NK-92 (cell line): ENCODE measurements around the gene GAR1.
A peak's percentile ranks its signal among the peaks of the same experiment; 100 is the strongest.
"Not testable (repeated sequence)": the region's sequence is repeated elsewhere in the genome, so short reads cannot be mapped to it uniquely, and the experiment has no call there.

Experiments used
- DNase-seq: peaks from one replicate; lab custom pipeline; 2025; ENCODE audit not compliant: unreplicated experiment; lab: John Stamatoyannopoulos, UW

The GAR1 gene

GRCh38 chr4:109815151-109816081 lies at the start of gene GAR1:
Gene GAR1, plus strand, starts transcription at chr4:109815762. Its CDS starts 403 bp downstream, at chr4:109816165.
- DNase-seq: peak; percentile 35

- DNase-seq: not testable (repeated sequence)
These were observed 33.5 kb upstream of the GAR1 start for GRCh38 chr4:109782092-109782491.

GRCh38 chr4:109786846-109787245 lies 28.7 kb upstream of the GAR1 start:
- DNase-seq: no peak

GRCh38 chr4:109787807-109788206 lies 27.8 kb upstream of the GAR1 start:
- no peak for DNase-seq

- DNase-seq: no peak
These were observed 20.5 kb upstream of the GAR1 start for GRCh38 chr4:109795059-109795458.

- no peak for DNase-seq
These were observed 16.7 kb upstream of the GAR1 start for GRCh38 chr4:109798866-109799265.

- no peak for DNase-seq
These were observed 14.3 kb upstream of the GAR1 start for GRCh38 chr4:109801099-109801789.

- no peak for DNase-seq
These were observed 13.7 kb upstream of the GAR1 start, which contains the start of gene CFI for GRCh38 chr4:109801895-109802319. Gene CFI, minus strand, starts transcription at chr4:109801999. Its CDS starts 28 bp downstream, at chr4:109801971.

GRCh38 chr4:109803924-109804571 lies 11.5 kb upstream of the GAR1 start:
- no peak for DNase-seq

- DNase-seq: no peak
These were observed 5.9 kb upstream of the GAR1 start for GRCh38 chr4:109809655-109810054.

GRCh38 chr4:109810552-109811387 lies 4.8 kb upstream of the GAR1 start:
- no peak for DNase-seq

GRCh38 chr4:109811707-109812106 lies 3.9 kb upstream of the GAR1 start:
- DNase-seq: no peak

- DNase-seq: no peak
These were observed 500 bp downstream of the GAR1 start for GRCh38 chr4:109816082-109816442.

- DNase-seq: no peak
These were observed 1.3 kb downstream of the GAR1 start for GRCh38 chr4:109816894-109817293.

GRCh38 chr4:109818268-109818667 lies 2.7 kb downstream of the GAR1 start:
- no peak for DNase-seq

- no peak for DNase-seq
These were observed 5.0 kb downstream of the GAR1 start for GRCh38 chr4:109820563-109820962.

- no peak for DNase-seq
These were observed 5.6 kb downstream of the GAR1 start for GRCh38 chr4:109821185-109821584.

- no peak for DNase-seq
These were observed 11.2 kb downstream of the GAR1 start for GRCh38 chr4:109826719-109827118.

- no peak for DNase-seq
These were observed 12.1 kb downstream of the GAR1 start, which contains the start of gene RRH for GRCh38 chr4:109827672-109828071. Gene RRH, plus strand, starts transcription at chr4:109827972. Its CDS starts 56 bp downstream, at chr4:109828028.

- DNase-seq: no peak
These were observed 18.2 kb downstream of the GAR1 start for GRCh38 chr4:109833756-109834155.

GRCh38 chr4:109836985-109837384 lies 21.4 kb downstream of the GAR1 start:
- no peak for DNase-seq
